Trophoblast cell (in vitro differentiated cells and primary cell): ENCODE measurements around the gene TNK1.

Experiments used
- DNase-seq, 2 donors: peaks; one replicate each; pipeline ENCODE4 v3.0.0-alpha.2; 2016
- H2AFZ ChIP-seq: 2 replicates; pipeline ENCODE4 v1.6.1; 2013; ENCODE audit warnings: low read length, moderate library complexity, mild to moderate bottlenecking; ENCODE audit not compliant: insufficient read depth, poor library complexity
- H2AK5ac ChIP-seq: 2 replicates; pipeline ENCODE4 v1.6.1; 2013; ENCODE audit warnings: mild to moderate bottlenecking, low read length
- H2BK120ac ChIP-seq: 2 replicates; pipeline ENCODE4 v1.6.1; 2013; ENCODE audit warnings: low read length, mild to moderate bottlenecking, moderate library complexity; ENCODE audit not compliant: insufficient read depth, poor library complexity
- H2BK12ac ChIP-seq: 2 replicates; pipeline ENCODE4 v1.6.1; 2013; ENCODE audit warnings: mild to moderate bottlenecking, low read length, moderate library complexity
- H2BK5ac ChIP-seq: 2 replicates; pipeline ENCODE4 v1.6.1; 2013; ENCODE audit warnings: low read length, low read depth, moderate library complexity, mild to moderate bottlenecking; ENCODE audit not compliant: poor library complexity
- H3K14ac ChIP-seq: 2 replicates; pipeline ENCODE4 v1.6.1; 2013; ENCODE audit warnings: mild to moderate bottlenecking, low read length
- H3K18ac ChIP-seq: 2 replicates; pipeline ENCODE4 v1.6.1; 2013; ENCODE audit warnings: mild to moderate bottlenecking, low read length
- H3K23ac ChIP-seq: 2 replicates; pipeline ENCODE4 v1.6.1; 2013; ENCODE audit warnings: low read length
- H3K27ac ChIP-seq: 2 replicates; pipeline ENCODE4 v1.5.1; 2013; ENCODE audit warnings: low read depth, mild to moderate bottlenecking, inconsistent platforms, low read length, moderate library complexity
- H3K27me3 ChIP-seq: 2 replicates; pipeline ENCODE4 v1.6.1; 2013; ENCODE audit warnings: inconsistent platforms, mild to moderate bottlenecking, low read length, moderate library complexity; ENCODE audit not compliant: insufficient read depth
- H3K36me3 ChIP-seq, 2 experiments: 1 replicate in 1 of 2; 2 replicates in 1 of 2; pipeline ENCODE4 v1.6.1; 2013; ENCODE audit warnings: low read length in 2 of 2, mild to moderate bottlenecking in 2 of 2, moderate library complexity in 1 of 2; ENCODE audit not compliant: insufficient read depth in 2 of 2, control insufficient read depth in 1 of 2
- H3K4ac ChIP-seq: 2 replicates; pipeline ENCODE4 v1.6.1; 2013; ENCODE audit warnings: low read depth, mild to moderate bottlenecking, low read length, moderate library complexity
- H3K4me1 ChIP-seq, 2 experiments: 1 replicate in 1 of 2; 2 replicates in 1 of 2; pipeline ENCODE4 v1.6.1; 2013; ENCODE audit warnings: low read length in 2 of 2, mild to moderate bottlenecking in 2 of 2, moderate library complexity in 1 of 2; ENCODE audit not compliant: insufficient read depth in 2 of 2, control insufficient read depth in 1 of 2
- H3K4me2 ChIP-seq: 2 replicates; pipeline ENCODE4 v1.6.1; 2013; ENCODE audit warnings: inconsistent platforms, mild to moderate bottlenecking, low read length, moderate library complexity
- H3K4me3 ChIP-seq: 2 replicates; pipeline ENCODE4 v1.5.1; 2013; ENCODE audit warnings: mild to moderate bottlenecking, low read depth, low read length, inconsistent platforms
- H3K79me1 ChIP-seq: one replicate; pipeline ENCODE4 v1.6.1; 2013; ENCODE audit warnings: low read length
- H3K79me2 ChIP-seq: 2 replicates; pipeline ENCODE4 v1.6.1; 2013; ENCODE audit warnings: low read length, mild to moderate bottlenecking; ENCODE audit not compliant: control insufficient read depth, insufficient read depth, poor library complexity
- H3K9ac ChIP-seq: 2 replicates; pipeline ENCODE4 v1.6.1; 2013; ENCODE audit warnings: mild to moderate bottlenecking, low read length
- H3K9me3 ChIP-seq: 2 replicates; pipeline ENCODE4 v1.6.1; 2013; ENCODE audit warnings: low read depth, mild to moderate bottlenecking, control low read depth, inconsistent platforms, low read length; ENCODE audit not compliant: insufficient read depth
- H4K12ac ChIP-seq: 2 replicates; pipeline ENCODE4 v1.6.1; 2013; ENCODE audit warnings: low read depth, mild to moderate bottlenecking, low read length, moderate library complexity
- H4K8ac ChIP-seq: 2 replicates; pipeline ENCODE4 v1.6.1; 2013; ENCODE audit warnings: low read depth, mild to moderate bottlenecking, low read length, moderate library complexity
- H4K91ac ChIP-seq: one replicate; pipeline ENCODE4 v1.6.1; 2013; ENCODE audit warnings: low read depth, mild to moderate bottlenecking, low read length, moderate library complexity
- WGBS: extraction: QIAGEN DNeasy Blood & Tissue Kit; methylation state at CpG from one replicate; pipeline ENCODE4 v1.1.7; 2013; ENCODE audit warnings: missing lambda C conversion rate; ENCODE audit not compliant: insufficient read length, insufficient coverage; ENCODE audit errors: extremely low coverage; 5-methylcytosine and 5-hydroxymethylcytosine counted together

Gene TNK1

GRCh38 chr17:7413346-7413985, 32.6 kb downstream of the TNK1 start:
- no peak overlapping the region for H3K23ac ChIP-seq

GRCh38 chr17:7414837-7415236, 33.9 kb downstream of the TNK1 start:
- Histone ChIP-seq H3K27ac (no peak overlapping the region), H2AK5ac (no peak overlapping the region), H2BK12ac (no peak overlapping the region), H3K9me3 (no peaks in the 10 kb centered on the region), H2AFZ (no peak overlapping the region), H4K12ac (no peak overlapping the region), H3K18ac (no peak overlapping the region), H3K4ac (no peak overlapping the region), H2BK5ac (no peak overlapping the region), H3K14ac (no peak overlapping the region), H3K36me3 (peaks cover 23 to 35% of the 10 kb centered on the region in 2 experiments), H2BK120ac (no peak overlapping the region), H4K8ac (no peak overlapping the region), H4K91ac (no peak overlapping the region), H3K79me1 (no peaks in the 10 kb centered on the region), H3K4me2 (no peak overlapping the region), H3K9ac (no peak overlapping the region), H3K4me3 (no peak overlapping the region), H3K27me3 (no peaks in the 10 kb centered on the region), H3K4me1 (peaks cover 0 to under 1% of the 10 kb centered on the region in 2 experiments), H3K23ac (no peak overlapping the region), H3K79me2 (no peaks in the 10 kb centered on the region)
- no CpG with 5 or more reads among the region's 14 CpGs for WGBS
- no peak for DNase-seq

More at GRCh38 chr17:7413346-7413985, 32.6 kb downstream of the TNK1 start:
- no peaks in the 10 kb centered on the region for H3K27me3 ChIP-seq
- H3K4ac ChIP-seq: no peak overlapping the region
- no peak overlapping the region for H2AFZ ChIP-seq
- peaks cover 37 to 46% of the 10 kb centered on the region in 2 experiments for H3K36me3 ChIP-seq
- H3K79me2 ChIP-seq: no peaks in the 10 kb centered on the region
- no peak overlapping the region for H3K4me3 ChIP-seq
- H2BK12ac ChIP-seq: no peak overlapping the region
- H2AK5ac ChIP-seq: no peak overlapping the region
- H3K79me1 ChIP-seq: no peaks in the 10 kb centered on the region
- no peak overlapping the region for H3K27ac ChIP-seq
- H3K4me2 ChIP-seq: no peak overlapping the region
- no peak overlapping the region for H2BK5ac ChIP-seq
- H3K4me1 ChIP-seq: no peaks in the 10 kb centered on the region
- H4K12ac ChIP-seq: no peak overlapping the region
- WGBS: no CpG with 5 or more reads among the region's 6 CpGs
- H3K14ac ChIP-seq: no peak overlapping the region
- no peak overlapping the region for H3K18ac ChIP-seq
- DNase-seq: no peak
- no peak overlapping the region for H4K91ac ChIP-seq
- no peak overlapping the region for H4K8ac ChIP-seq
- no peak overlapping the region for H3K9ac ChIP-seq
- no peak overlapping the region for H2BK120ac ChIP-seq
- no peaks in the 10 kb centered on the region for H3K9me3 ChIP-seq

- Histone ChIP-seq H2BK120ac (no peak overlapping the region), H3K79me1 (no peaks in the 10 kb centered on the region), H4K12ac (no peak overlapping the region), H3K23ac (no peak overlapping the region), H3K9ac (no peak overlapping the region), H3K4me3 (no peak overlapping the region), H3K4me1 (peaks cover 0 to 2% of the 10 kb centered on the region in 2 experiments), H2AK5ac (no peak overlapping the region), H3K36me3 (peaks cover 22 to 29% of the 10 kb centered on the region in 2 experiments), H4K8ac (no peak overlapping the region), H3K4ac (no peak overlapping the region), H3K27me3 (no peaks in the 10 kb centered on the region), H4K91ac (no peak overlapping the region), H3K4me2 (no peak overlapping the region), H3K79me2 (no peaks in the 10 kb centered on the region), H2BK5ac (no peak overlapping the region), H3K27ac (no peak overlapping the region), H3K9me3 (no peaks in the 10 kb centered on the region), H2AFZ (no peak overlapping the region), H2BK12ac (no peak overlapping the region), H3K18ac (no peak overlapping the region), H3K14ac (no peak overlapping the region)
- WGBS: no CpG with 5 or more reads among the region's 23 CpGs
- no peak for DNase-seq
These were observed 34.9 kb downstream of the TNK1 start for GRCh38 chr17:7415784-7416183.

- H2BK120ac ChIP-seq: no peak overlapping the region
- no peak overlapping the region for H3K4me3 ChIP-seq
- peak in 1 of 2 donors; percentile 32 for DNase-seq
- no peak overlapping the region for H3K9ac ChIP-seq
- no peaks in the 10 kb centered on the region for H3K79me2 ChIP-seq
- no peaks in the 10 kb centered on the region for H3K79me1 ChIP-seq
- no peak overlapping the region for H2AK5ac ChIP-seq
- H2BK12ac ChIP-seq: no peak overlapping the region
- H2BK5ac ChIP-seq: no peak overlapping the region
- no peak overlapping the region for H3K18ac ChIP-seq
- H2AFZ ChIP-seq: no peak overlapping the region
- no peak overlapping the region for H4K8ac ChIP-seq
- peaks cover 22 to 29% of the 10 kb centered on the region in 2 experiments for H3K36me3 ChIP-seq
- H4K91ac ChIP-seq: no peak overlapping the region
- H3K4me1 ChIP-seq: peaks cover 0 to 2% of the 10 kb centered on the region in 2 experiments
- H3K23ac ChIP-seq: no peak overlapping the region
- H3K9me3 ChIP-seq: no peaks in the 10 kb centered on the region
- H3K4me2 ChIP-seq: no peak overlapping the region
- no peak overlapping the region for H3K27ac ChIP-seq
- no peaks in the 10 kb centered on the region for H3K27me3 ChIP-seq
- H3K4ac ChIP-seq: no peak overlapping the region
- no peak overlapping the region for H4K12ac ChIP-seq
- no CpG with 5 or more reads among the region's 6 CpGs for WGBS
- H3K14ac ChIP-seq: no peak overlapping the region
These were observed 35.4 kb downstream of the TNK1 start for GRCh38 chr17:7416323-7416722.
